ENCODE measurements around the gene ZNF12.
"Not testable (repeated sequence)": the region's sequence is repeated elsewhere in the genome, so short reads cannot be mapped to it uniquely, and the experiment has no call there.

- TF ChIP-seq CBX8 (IDR thresholded peaks at IDR 0.05; ENCODE audit: borderline replicate concordance, low read depth, low read length); CTCF (IDR thresholded peaks at IDR 0.05; ENCODE audit: control extremely low read depth in 1 of 3, insufficient read depth in 1 of 3, low read depth in 1 of 3, low read length in 3 of 3); POLR2A (IDR thresholded peaks at IDR 0.05; ENCODE audit: control extremely low read depth in 1 of 2, low read depth in 2 of 2, low read length in 2 of 2); TAF1 (IDR thresholded peaks at IDR 0.05; ENCODE audit: low read depth, low read length); TBP (IDR thresholded peaks at IDR 0.05; ENCODE audit: low read depth, low read length); SAP30 (IDR thresholded peaks at IDR 0.05; ENCODE audit: insufficient read depth, insufficient replicate concordance, low read length); YY1 (IDR thresholded peaks at IDR 0.05; ENCODE audit: low read depth, low read length): not testable (repeated sequence)
These were observed 35.9 kb downstream of the ZNF12 start for GRCh38 chr7:6670851-6671250.

All from H1 (cell line).